Left colon (tissue), 2 donors: ENCODE results near the gene SGCD. TPM values are rescaled to one million over a fixed set of nuclear protein-coding genes. Genes with fewer than 3 reads are reported as not detected.
"Not testable (repeated sequence)": the region's sequence is repeated elsewhere in the genome, so short reads cannot be mapped to it uniquely, and the experiment has no call there.

Source experiments
- ATAC-seq: fragments of 200-7000 bp; cut with Tn5 transposase; one replicate; pipeline ENCODE4 v1.9.1; 2020; ENCODE audit warnings: mild to moderate bottlenecking, moderate library complexity
- DNase-seq, 2 donors: peaks; one replicate each; pipeline ENCODE4 v3.0.0-alpha.2; 2020
- intact Hi-C, 2 donors: fragments of 100-400 bp; cut with DNase I in 1 of 2; cut with micrococcal nuclease in 1 of 2; formaldehyde crosslinking; loops; one replicate each; pipeline versions ENCODE4 v1.11.2 to v1.14.0; 2022; cut with DNase I, micrococcal nuclease
- total RNA-seq, 2 donors: library from RNA; stranded (reverse); fragmentation: NEBNext Ultra II Directional; extraction: Animal tissue kit (Norgen Biotek cat#: 25700); gene quantifications; one replicate each; pipeline ENCODE4 v1.2.1, GENCODE V29; 2021
- donor health status: DM: no; HTN: no; CAD: no.
- donor health status: DM: yes; HTN: yes; CAD: no.

The SGCD gene
- total RNA-seq, 2 donors from 2014 or later = 1.0 to 3.2 TPM

DNA sequence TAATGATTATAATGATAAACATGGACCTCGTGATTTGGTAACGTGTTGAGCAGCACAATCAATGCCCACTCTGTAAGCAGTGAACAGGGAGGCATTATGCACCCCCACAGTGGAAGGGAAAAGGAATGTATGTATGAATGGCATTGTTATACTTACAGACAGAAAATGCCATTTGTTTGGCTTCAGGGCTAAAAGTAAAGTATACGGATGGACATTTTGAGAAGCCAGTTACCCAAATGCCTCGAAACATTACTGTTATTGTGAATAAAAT lies 262.9 kb downstream of the SGCD start:
- intact Hi-C loops = no loop called here
- no peak for ATAC-seq
- no peak for DNase-seq

DNA sequence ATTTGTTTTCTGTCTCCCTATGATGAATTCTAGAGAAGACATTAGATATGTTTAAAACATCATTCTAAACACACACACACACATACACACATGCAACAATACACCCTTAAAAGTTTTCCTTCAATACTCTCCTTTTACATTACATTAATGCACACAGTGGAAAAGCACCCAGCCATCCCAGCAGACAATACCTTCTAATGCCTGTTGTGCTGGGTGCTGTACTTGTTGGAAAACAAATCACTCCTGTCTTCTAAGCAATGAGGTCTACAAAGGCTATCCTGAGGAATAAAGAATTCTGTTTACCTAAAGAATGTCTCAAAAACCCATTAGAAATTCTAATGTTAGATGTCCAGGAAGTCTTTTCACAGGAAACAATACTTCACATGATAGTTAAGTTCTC lies 264.0 kb downstream of the SGCD start:
- intact Hi-C loops = no loop called here
- DNase-seq (no peak), ATAC-seq (no peak)

DNA sequence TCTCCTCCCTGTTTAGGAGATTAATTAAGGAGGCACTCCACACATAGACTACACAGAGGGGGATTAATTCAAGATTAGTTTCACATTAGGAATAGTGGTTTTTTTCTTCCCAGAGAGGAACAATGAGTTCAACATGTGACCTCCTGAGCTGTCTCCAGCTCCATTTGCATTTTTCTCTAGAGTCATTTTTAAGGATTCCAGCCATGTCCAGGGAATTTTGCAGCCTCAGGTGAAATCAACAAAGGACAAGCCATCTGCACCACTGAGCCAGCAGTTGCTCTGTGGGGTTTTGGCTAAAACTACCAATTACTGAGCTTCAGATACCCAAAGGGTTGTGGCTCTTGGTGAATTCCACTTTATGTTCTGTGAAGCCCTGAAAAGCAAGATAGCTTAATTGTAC lies 264.7 kb downstream of the SGCD start:
- no peak for ATAC-seq
- DNase-seq = no peak
- intact Hi-C loops = no loop called here

DNA sequence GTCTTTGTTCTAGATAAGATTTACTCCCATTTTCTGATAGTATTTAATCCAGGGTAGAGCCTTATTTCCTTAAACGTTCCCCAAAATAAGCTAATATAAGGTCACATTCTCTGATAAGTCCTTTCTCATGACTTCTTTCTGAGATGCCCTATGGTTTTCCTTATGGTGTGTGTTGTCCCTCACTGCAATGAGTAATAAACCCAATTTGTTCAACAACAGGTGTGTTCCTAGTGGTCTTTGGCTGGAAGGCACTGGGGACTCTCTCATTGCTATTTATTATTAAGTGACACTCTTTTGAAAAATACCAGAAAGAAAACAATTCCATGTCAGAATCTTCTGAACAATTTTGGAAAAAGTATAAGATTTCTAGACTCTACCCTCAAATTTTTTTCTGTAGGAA lies 266.6 kb downstream of the SGCD start:
- intact Hi-C loops = no loop called here
- DNase-seq = no peak
- no peak for ATAC-seq

DNA sequence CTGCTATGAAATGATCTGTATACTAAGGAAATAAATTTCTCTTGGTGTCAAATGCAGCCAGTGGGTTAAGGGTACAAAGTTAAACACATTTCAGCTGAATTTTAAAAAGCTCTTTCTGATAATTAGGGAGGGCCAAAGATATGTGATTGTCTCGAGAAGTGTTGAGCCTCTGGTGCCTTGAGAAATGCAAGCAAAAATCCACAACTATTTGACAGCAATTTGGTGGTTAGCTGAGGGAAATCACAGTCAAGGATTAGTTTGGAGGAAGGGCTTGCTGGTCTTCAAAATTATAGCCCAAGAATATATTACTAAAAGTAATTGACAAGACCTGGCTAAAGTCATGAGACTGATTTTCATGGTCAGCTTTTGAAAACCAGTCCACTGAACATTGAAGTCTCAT lies 267.4 kb downstream of the SGCD start:
- ATAC-seq (no peak), DNase-seq (no peak)
- intact Hi-C loops = no loop called here

DNA sequence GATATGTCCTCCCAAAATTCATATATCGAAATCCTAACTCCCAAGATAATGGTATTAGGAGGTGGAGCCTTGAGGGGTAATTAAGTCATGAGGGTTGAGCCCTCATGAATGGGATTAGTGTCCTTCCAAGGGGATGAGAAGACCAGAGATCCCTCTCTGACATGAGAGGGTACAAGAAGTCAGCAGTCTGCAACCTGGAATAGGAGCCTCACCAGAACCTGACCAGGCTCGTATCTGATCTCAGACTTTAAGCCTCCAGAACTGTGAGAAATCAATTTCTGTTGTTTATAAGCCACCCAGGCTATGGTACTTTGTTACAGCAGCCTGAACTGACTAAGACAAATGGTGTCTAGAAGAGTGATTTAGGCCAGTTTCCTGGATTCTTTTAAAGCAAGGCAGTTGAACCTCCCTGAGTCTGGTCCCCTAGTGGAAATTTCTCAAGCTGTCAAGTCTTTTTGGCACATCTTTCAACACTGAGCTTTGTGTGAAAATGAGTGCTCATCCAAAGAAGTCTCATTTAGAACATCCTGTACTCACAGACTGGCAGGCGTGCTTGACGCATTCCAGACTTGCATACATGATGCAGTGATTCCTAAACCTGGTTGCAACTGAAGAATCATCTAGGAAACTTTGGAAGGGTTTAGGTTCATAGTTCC lies 268.3 kb downstream of the SGCD start:
- intact Hi-C loops = no loop called here
- peak in 1 of 2 donors; percentile 44 for DNase-seq

DNA sequence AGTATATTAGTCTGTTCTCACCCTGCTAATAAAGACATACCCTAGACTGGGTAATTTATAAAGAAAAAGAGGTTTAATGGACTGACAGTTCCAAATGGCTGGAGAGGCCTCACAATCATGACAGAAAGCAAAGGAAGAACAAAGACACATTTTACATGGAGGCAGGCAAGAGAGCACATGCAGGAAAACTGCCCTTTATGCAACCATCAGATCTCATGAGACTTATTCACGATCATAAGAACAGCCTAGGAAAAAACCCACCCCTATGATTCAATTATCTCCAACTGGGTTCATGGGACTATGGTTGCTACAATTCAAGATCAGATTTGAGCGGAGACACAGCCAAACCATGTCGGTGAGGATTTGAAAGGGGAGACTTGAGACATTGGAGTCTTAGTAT lies 270.3 kb downstream of the SGCD start:
- ATAC-seq (no peak), DNase-seq (no peak)
- intact Hi-C loops = no loop called here

More for the DNA sequence above, 268.3 kb downstream of the SGCD start:
- ATAC-seq = no peak

DNA sequence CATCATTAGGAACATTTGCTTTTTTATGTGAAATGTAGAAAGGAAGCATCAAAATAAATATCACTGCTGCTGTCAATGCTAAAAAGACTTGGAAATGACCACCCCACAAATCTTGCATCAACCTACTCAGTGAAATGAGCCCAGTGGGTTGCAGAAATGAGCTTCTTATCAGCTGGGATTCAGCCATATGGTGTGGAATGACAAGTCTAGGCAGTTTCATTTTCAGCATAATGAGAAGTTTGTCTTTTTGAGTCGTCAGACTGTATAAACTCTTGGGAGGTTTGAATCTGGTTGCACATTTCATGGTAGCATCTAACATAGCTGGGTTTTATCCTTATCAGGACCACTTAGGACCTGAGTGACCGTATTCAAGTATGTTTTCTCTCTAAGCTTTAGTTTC lies 272.0 kb downstream of the SGCD start:
- ATAC-seq = no peak
- intact Hi-C loops = no loop called here
- no peak for DNase-seq

DNA sequence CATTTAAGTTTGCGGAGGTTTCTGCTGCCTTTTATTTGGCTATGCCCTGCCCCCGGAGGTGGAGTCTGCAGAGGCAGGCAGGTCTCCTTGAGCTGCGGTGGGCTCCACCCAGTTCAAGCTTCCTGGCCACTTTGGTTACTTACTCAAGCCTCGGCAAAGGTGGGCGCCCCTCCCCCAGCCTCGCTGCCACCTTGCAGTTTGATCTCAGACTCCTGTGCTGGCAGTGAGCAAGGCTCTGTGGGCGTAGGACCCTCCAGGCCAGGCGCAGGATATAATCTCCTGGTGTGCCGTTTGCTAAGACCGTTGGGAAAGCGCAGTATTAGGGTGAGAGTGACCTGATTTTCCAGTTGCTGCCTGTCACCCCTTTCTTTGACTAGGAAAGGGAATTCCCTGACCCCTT lies 283.6 kb downstream of the SGCD start:
- intact Hi-C loops, DNase-seq, ATAC-seq: not testable (repeated sequence)

DNA sequence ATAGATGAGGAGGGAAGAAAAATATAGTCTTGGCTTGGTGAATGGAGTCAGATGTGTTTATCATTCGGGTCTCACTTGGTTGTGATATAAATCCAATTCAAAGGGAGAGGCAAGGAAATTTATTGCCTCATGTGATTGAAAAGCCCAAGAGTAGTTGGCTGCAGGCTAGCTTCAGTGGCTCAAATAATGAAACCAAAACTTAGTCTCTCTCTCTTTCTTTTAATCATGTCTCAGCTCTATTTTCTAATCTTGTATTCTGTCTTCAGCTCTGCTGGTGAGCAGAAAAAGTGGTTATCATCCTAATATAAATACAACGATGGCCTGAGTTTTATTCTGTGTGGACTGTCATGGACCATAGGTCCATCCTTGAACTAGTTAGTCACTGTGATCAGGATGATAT lies 288.9 kb downstream of the SGCD start:
- no peak for DNase-seq
- no peak for ATAC-seq
- intact Hi-C loops = no loop called here

DNA sequence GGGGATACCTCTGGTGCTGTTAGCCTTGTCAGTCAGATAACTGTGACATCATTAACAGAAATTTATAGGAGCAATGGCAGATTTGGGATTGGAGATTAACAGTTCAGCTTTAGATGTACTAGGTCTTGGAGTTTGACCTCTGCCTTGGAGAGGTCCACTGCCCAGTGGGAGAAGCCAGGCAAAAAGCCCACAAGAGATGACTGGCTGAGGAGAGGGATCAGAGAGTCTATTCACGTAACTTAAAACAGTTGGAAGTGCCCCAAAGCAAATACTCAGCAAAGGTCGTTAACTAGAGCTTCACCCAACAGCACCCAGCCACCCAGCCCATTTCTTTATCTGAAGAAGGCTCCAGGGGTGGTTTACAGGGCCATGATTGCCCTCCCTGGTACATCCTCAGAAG lies 290.5 kb downstream of the SGCD start:
- intact Hi-C loops = no loop called here
- ATAC-seq (no peak), DNase-seq (no peak)

DNA sequence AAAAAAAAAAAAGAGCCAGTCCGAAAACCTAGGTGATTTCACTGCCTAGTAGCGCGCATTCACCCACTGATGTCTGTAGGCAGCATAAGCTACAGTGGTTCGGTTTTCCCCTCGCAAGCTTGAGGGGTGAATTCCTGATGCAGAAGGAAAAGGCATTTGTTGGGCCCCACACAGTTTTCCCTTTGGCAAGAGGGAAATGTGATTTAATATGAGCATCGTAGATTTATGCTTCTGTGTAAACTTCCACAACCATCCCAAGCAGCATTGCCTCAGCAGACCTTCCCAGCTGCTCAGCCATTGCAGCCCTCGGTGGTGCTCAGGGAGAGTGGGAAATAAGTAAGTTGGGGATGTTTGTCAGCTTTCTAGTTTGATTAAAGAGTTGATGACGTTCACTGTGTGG lies 291.6 kb downstream of the SGCD start:
- DNase-seq = no peak
- ATAC-seq = no peak

DNA sequence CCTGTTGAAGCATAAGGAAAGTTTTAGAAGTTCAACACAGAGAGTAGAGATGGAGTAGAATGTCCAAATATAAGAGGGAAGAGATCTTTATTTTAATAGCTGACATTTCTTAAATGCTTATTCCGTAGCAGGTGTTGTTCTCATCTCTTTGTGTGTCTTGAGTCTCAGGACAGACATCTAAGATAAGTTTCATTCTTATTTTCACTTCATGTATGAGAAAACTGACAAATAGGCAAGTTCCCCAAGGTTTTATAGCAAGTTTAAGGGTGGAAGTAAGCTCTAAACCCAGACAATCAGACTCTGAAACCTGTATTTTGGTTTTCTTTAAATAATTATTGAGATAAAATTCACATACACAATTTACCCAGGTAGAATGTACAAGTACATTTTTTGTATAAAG lies 294.8 kb downstream of the SGCD start:
- ATAC-seq (no peak), DNase-seq (no peak)
- intact Hi-C loops = no loop called here

More for the DNA sequence above, 291.6 kb downstream of the SGCD start:
- intact Hi-C loops = no loop called here

DNA sequence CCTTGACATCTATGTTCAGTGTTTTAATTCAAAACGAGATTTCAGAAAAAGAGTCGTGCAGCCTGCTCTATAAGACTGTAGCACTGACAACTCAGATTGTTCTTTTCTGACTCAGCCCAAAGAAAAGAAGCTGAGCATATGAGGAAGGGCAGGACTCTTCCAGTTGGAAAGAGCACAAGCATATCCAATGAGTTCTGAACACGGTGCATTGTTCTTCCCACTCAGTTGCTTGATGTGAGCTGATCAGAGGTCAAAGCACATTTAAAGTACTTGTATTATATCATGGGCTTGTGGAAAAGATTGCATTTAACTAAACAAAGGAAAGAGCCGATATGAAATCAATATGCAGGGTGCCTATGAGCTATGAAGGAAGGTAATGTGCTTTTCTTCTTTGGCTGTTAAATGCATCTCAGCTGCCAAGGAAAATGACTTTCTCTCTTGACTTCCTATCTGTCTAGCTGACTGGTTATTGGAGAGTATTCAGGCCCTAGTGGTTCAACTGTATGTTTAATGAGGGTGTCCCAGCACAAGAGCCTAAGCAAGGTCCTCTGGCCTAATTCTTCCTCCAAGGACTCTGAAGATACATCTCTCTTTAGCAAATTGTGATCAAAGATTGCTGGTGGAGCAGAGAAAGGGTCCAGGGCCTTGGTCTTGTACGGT lies 296.5 kb downstream of the SGCD start:
- DNase-seq (no peak), ATAC-seq (no peak)

DNA sequence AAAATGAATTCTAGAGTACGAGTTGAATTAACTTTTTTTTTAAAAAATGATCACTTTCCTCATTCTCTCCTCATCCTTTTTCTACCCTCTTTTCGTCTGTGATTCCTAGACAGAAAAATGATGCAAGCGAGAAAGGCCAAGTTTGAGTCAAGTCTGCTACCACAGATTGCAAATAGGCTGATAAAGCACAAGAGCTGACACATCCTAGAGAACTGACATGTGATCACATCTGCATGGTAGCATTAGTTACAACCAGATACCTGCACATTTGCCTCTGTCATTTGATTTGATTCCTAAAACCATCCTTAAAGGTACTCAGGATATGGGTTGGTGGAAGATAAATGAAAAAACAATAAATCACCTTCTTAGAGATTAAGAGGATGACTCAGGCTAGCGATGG lies 297.7 kb downstream of the SGCD start:
- intact Hi-C loops = no loop called here
- ATAC-seq = no peak

More for the DNA sequence above, 296.5 kb downstream of the SGCD start:
- intact Hi-C loops = no loop called here

DNA sequence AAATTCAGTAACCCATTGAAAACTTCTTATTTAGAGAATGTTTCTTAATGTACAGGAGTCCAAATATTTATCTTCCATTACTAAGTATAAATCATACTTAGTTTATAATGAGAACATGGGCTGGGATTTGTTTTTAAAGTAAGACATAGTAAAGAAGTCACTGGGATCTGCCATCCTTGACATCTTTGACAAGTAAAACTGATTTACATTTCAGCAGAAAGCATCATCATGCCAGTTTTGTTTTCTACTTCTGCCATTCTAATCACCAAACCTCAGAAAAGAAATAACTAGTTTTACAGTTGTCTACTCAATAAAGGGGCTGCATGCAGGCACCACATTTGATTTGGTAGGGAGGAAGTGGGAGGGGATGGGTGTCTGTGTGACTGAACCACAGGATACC lies 301.5 kb downstream of the SGCD start:
- no peak for DNase-seq
- ATAC-seq = no peak
- intact Hi-C loops = no loop called here

More for the DNA sequence above, 297.7 kb downstream of the SGCD start:
- no peak for DNase-seq

DNA sequence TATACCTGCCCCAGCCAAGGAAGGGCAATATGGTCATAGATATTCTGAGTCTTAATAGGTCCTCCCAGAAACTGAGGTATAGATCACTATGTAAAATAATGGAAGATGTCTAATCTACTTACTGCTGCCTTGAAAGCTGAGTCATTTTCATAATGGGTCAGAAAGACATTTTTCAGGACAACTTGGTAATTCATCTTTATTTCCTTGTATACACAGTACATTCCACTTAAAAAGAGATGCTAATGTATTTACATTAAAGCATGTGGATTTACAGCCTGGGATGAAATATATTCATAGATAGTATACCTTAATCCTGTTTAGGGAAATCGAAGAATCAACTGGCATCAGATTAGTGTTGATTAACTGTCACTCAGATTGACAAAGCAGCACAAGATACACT lies 304.0 kb downstream of the SGCD start:
- DNase-seq (no peak), ATAC-seq (no peak)
- intact Hi-C loops = no loop called here

DNA sequence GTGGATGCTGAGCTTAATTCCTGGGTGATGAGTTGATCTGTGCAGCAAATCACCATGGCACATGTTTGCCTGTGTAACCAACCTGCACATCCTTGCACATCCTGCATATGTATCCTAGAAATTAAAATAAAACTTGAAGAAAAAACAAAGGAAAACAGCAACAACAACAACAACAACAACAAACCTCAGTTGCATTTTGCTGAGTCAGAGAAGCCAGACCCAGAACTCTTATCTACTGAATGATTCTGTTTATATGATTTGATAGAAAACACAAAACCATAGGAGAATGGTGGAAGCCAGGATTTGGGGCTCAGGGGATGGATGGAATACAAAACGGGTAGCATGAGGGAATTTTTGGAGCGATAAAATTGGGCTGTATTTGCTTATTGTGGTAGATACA lies 307.3 kb downstream of the SGCD start:
- DNase-seq = no peak
- no peak for ATAC-seq
- intact Hi-C loops = no loop called here

DNA sequence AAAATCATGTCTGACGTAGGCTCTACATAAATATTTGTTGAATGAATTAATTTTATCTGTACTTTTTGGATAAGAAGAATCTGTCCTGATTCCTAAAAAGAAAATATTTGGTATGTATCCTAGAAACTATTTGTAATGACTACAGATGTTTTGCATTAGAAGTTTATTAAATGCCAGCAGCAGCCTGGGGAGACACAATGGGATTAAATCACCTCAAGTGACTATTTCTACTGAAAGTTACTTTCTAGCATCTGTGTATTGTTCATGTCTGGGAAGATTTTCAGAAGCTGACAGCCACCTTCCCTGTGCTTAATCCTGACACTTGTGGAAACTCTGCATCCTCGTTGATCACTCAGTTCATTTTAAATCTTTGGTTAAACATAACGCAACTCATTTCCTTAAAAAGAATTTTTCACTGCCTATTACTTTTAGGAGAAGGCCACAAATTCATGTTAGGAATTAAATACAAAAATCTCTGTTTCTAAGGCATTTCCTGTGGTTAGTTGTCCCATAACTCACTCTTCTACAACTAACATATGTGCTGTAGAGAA lies 313.8 kb downstream of the SGCD start:
- intact Hi-C loops = no loop called here

DNA sequence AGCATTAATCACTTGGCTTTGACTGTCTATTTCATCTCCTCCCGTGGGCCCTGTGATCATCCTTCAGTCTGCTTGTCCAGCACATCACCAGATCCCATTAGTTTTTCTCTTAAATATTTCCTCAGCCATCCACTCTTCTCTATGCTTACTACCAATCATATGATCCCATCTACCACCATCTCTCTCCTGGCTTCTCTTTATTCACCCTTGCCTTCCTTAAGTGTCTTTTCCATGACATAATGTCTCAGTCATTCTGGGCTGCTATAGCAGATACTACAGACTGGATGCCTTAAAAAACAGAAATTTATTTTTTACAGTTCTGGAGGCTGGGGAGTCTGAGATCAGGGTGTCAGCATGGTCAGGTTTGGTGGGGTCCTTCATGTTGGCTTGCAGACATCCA lies 314.7 kb downstream of the SGCD start:
- ATAC-seq = no peak
- intact Hi-C loops = no loop called here
- DNase-seq = no peak

More for the DNA sequence above, 313.8 kb downstream of the SGCD start:
- ATAC-seq = no peak
- no peak for DNase-seq

DNA sequence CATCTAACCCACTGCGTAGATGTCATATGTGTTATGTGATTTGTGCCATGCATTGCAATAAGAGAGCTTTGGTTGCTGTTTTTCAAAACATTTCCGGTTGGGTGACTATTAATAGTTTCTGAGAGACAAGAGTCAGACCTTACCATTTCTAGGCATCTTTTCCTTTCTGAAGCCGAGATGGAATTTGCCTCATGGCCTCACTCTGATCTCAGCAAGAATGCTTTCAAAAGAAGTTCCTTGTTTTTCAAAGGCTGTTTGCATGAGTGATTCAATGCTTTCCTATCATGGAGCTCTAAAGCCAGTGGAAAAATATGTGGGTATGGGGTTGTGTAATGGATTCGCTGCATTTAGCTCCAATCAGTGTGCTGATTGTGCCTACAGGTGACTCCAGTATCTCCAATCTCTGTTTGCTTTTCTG lies 320.1 kb downstream of the SGCD start:
- DNase-seq (no peak), ATAC-seq (no peak)
- intact Hi-C loops = no loop called here
